ENCODE data around the gene USP54.

Gene USP54

GRCh38 chr10:73554721-73555120, 36.4 kb downstream of the USP54 start:
- TF ChIP-seq, protein P1, sequence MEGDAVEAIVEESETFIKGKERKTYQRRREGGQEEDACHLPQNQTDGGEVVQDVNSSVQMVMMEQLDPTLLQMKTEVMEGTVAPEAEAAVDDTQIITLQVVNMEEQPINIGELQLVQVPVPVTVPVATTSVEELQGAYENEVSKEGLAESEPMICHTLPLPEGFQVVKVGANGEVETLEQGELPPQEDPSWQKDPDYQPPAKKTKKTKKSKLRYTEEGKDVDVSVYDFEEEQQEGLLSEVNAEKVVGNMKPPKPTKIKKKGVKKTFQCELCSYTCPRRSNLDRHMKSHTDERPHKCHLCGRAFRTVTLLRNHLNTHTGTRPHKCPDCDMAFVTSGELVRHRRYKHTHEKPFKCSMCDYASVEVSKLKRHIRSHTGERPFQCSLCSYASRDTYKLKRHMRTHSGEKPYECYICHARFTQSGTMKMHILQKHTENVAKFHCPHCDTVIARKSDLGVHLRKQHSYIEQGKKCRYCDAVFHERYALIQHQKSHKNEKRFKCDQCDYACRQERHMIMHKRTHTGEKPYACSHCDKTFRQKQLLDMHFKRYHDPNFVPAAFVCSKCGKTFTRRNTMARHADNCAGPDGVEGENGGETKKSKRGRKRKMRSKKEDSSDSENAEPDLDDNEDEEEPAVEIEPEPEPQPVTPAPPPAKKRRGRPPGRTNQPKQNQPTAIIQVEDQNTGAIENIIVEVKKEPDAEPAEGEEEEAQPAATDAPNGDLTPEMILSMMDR (IDR thresholded peaks at IDR 0.05; ENCODE audit: insufficient read depth, low read depth, low read length, missing control alignments): no peak
- no peak for DNase-seq (ENCODE audit: low read depth)
- no peak overlapping the region for H3K4me3 ChIP-seq (ENCODE audit: low read depth, low read length)

GRCh38 chr10:73553761-73554160, 37.4 kb downstream of the USP54 start:
- DNase-seq (ENCODE audit: low read depth): no peak
- TF ChIP-seq, protein P1 (IDR thresholded peaks at IDR 0.05; ENCODE audit: insufficient read depth, low read depth, low read length, missing control alignments): no peak
- no peak overlapping the region for H3K4me3 ChIP-seq (ENCODE audit: low read depth, low read length)

GRCh38 chr10:73552819-73553715, 38.1 kb downstream of the USP54 start:
- no peak overlapping the region for H3K4me3 ChIP-seq (ENCODE audit: low read depth, low read length)
- DNase-seq (ENCODE audit: low read depth): no peak
- TF ChIP-seq, protein P1 (IDR thresholded peaks at IDR 0.05; ENCODE audit: insufficient read depth, low read depth, low read length, missing control alignments): no peak

- DNase-seq (ENCODE audit: low read depth): no peak
- TF ChIP-seq, protein P1 (IDR thresholded peaks at IDR 0.05; ENCODE audit: insufficient read depth, low read depth, low read length, missing control alignments): no peak
- no peak overlapping the region for H3K4me3 ChIP-seq (ENCODE audit: low read depth, low read length)
Measured at GRCh38 chr10:73551515-73551914, 39.6 kb downstream of the USP54 start.

DNA sequence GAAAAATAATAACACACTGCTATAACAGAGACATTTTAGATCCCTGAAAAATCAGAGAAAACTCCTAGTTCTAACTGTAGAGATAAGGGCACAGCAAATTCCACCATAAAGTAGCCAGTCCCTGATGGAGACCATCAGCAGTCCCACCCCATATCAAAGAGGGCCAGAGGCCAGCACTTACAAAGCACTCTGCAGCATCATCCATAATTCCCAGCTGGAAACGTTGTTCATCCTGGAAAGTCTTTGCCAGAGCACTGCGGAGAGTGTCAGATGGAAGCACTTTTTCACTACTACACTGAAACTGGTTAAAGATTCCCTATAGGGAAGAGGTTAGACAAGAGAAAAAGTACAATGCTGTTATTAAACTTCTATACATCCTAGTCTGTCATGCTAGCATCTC, 45.8 kb downstream of the USP54 start:
- TF ChIP-seq, protein P1 (IDR thresholded peaks at IDR 0.05; ENCODE audit: insufficient read depth, low read depth, low read length, missing control alignments): no peak
- no peak for DNase-seq (ENCODE audit: low read depth)
- H3K4me3 ChIP-seq (ENCODE audit: low read depth, low read length): no peak overlapping the region

DNA sequence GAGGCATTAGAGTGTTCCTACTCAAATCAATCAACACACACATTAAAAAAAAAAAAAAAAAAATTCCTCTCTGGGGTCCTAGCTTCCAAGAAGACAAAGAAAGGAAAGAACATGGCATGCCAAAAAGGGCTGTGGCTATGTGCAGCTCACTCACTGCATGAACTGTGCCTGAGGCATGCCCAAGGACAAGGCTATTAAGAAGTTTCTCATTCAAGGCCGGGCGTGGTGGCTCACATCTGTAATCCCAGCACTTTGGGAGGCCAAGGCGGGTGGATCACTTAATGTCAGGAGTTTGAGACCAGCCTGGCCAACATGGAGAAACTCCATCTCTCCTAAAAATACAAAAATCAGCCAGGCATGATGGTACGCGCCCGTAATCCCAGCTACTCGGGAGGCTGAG, 53.4 kb downstream of the USP54 start:
- DNase-seq (ENCODE audit: low read depth): no peak
- TF ChIP-seq, protein P1 (IDR thresholded peaks at IDR 0.05; ENCODE audit: insufficient read depth, low read depth, low read length, missing control alignments): no peak
- H3K4me3 ChIP-seq (ENCODE audit: low read depth, low read length): no peak overlapping the region
